Left ventricle myocardium inferior (tissue), 1 donor: ENCODE results near the gene CST3. TPM values are rescaled to one million over a fixed set of nuclear protein-coding genes. Genes with fewer than 3 reads are reported as not detected.

Experiments
- DNase-seq: peaks from one replicate; pipeline ENCODE4 v3.0.0-alpha.2; 2020
- H3K27ac ChIP-seq: fragments of 200-600 bp; replicated peaks from 2 replicates; pipeline ENCODE4 v1.8.0; 2021
- H3K27me3 ChIP-seq: fragments of 200-600 bp; 2 replicates; pipeline ENCODE4 v1.8.0; 2021; ENCODE audit warnings: low read depth
- H3K36me3 ChIP-seq: fragments of 200-600 bp; 2 replicates; pipeline ENCODE4 v1.8.0; 2021
- H3K4me1 ChIP-seq: fragments of 200-600 bp; 2 replicates; pipeline ENCODE4 v1.8.0; 2021
- H3K4me3 ChIP-seq: fragments of 200-600 bp; 2 replicates; pipeline ENCODE4 v1.8.0; 2021; ENCODE audit warnings: mild to moderate bottlenecking, moderate library complexity
- H3K9me3 ChIP-seq: fragments of 200-600 bp; replicated peaks from 2 replicates; pipeline ENCODE4 v1.8.0; 2021
- CTCF ChIP-seq: fragments of 200-600 bp; IDR thresholded peaks from 2 replicates; pipeline ENCODE4 v1.8.0; 2021; ENCODE audit warnings: antibody characterized with exemption, mild to moderate bottlenecking, borderline replicate concordance
- intact Hi-C: fragments of 100-400 bp; cut with micrococcal nuclease; formaldehyde crosslinking; loops from one replicate; pipeline ENCODE4 v1.11.0; 2022
- total RNA-seq: library from RNA; stranded (reverse); fragmentation: NEBNext Ultra II Directional; extraction: Animal tissue kit (Norgen Biotek cat#: 25700); gene quantifications from one replicate; pipeline ENCODE4 v1.2.1, GENCODE V29; 2021
- donor health status: DM: no; HTN: yes; CAD: no; lungs with severe emphysema.

Gene CST3
- total RNA-seq, 1 donor from 2014 or later: 576 TPM

DNA sequence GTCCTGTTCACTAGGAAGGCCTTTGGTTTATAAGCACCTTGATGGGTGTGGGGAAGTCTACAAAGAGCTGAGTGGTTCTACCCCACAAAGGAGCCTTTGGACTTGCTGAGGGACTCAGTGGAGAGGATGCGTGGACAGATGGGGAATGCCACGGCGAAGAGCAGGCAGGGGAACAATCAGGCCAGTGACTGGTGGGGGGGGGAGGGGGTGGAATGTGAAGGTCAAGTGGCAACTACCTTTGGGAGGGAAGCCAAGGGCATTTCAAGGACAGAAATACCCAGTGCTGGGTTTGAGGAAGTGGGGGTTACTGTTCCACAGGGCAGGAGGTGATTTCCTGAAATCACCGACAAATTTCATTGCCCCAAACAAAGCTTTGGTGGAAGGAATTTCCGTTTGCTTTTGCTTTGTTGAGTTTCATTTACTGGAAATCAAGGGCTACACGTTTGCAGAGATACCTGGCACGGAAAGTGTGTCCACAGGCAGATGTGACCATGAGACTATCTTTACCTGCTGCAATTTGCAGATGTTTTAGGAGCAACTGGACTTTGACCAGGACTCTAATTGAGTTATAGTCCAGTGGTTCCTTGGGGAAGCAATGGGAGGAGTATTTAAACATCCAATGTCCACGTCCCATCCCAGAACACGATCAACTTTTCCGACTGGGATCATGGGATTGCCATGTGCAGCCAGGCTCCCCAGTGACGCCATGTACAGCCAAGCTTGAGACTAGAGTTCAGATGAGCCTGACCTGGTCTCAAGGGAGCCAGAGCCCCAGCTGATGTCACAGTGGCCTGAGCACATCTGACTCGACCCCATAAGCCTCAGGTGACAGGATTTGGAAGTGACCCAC, 8.0 kb downstream of the CST3 start:
- peaks cover 31% of the 10 kb centered on the region for H3K36me3 ChIP-seq
- H3K4me1 ChIP-seq: peaks cover 44% of the 10 kb centered on the region
- no peaks in the 10 kb centered on the region for H3K9me3 ChIP-seq
- no peaks in the 10 kb centered on the region for H3K27me3 ChIP-seq
- TF ChIP-seq CTCF: no peak
- intact Hi-C loops: no loop called here
- DNase-seq: no peak
- no peak overlapping the region for H3K4me3 ChIP-seq
- H3K27ac ChIP-seq: peak overlapping the region; percentile 68

DNA sequence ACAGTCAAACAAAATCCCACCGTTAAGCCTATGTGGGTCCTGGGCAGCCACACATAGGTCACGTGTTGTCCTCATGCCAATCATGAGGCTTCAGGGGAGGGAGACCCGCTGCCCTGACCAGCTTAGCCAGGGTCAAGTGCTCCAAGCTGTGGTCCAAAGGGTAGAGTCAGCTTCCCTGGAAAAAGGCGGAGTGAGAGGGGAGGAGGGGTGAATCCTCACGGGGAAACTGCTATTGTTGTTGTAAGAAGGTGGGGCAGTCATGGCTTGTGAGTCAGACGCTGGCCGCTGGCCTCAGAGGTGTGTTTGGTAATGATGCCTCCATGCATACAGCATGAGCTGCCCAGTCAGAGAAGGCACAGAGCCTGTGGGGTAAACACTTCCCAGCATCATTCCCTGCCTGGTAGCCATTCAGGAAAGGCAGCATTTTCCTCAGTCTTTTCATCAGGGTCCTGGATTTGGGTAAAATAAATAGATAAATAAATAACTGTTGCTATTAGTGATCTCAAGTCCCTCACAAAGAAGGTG, 8.7 kb downstream of the CST3 start:
- DNase-seq: peak; percentile 47
- peak overlapping the region; percentile 68 for H3K27ac ChIP-seq
- H3K9me3 ChIP-seq: no peaks in the 10 kb centered on the region
- H3K4me1 ChIP-seq: peaks cover 38% of the 10 kb centered on the region
- intact Hi-C loops: no loop called here
- no peak overlapping the region for H3K4me3 ChIP-seq
- no peak for TF ChIP-seq CTCF
- peaks cover 24% of the 10 kb centered on the region for H3K36me3 ChIP-seq
- H3K27me3 ChIP-seq: no peaks in the 10 kb centered on the region

DNA sequence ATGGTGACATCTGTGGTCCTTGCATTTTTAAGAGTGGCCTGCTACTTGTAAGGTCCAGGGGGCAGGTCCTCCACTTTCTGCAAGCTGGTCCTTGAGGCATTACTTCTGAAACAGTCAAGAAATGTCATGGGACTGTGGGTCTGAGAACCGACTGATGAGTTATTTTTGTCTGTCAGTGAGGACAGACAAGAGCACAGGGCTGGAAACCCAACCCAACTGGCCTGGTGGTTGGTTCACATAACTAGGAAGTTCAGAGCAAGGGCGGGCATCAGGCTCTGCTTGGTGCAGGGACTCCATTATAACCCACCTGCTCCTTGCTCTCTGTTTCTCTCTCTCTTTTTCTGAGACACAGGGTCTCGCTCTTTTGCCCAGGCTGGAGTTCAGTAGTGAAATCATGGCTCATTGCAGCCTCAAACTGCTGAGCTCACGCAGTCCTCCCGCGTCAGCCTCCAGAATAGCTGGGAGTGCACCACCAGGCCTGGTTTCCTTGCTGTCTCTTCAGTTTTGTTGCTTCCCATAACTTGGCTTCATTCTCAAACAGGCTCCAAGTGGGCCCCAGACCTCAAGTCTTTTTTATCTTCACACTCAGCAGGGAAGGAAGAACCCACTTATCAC, 9.2 kb downstream of the CST3 start:
- intact Hi-C loops: no loop called here
- H3K27ac ChIP-seq: peak overlapping the region; percentile 68
- peaks cover 18% of the 10 kb centered on the region for H3K36me3 ChIP-seq
- DNase-seq: no peak
- no peaks in the 10 kb centered on the region for H3K9me3 ChIP-seq
- no peak for TF ChIP-seq CTCF
- no peaks in the 10 kb centered on the region for H3K27me3 ChIP-seq
- no peak overlapping the region for H3K4me3 ChIP-seq
- peaks cover 37% of the 10 kb centered on the region for H3K4me1 ChIP-seq

DNA sequence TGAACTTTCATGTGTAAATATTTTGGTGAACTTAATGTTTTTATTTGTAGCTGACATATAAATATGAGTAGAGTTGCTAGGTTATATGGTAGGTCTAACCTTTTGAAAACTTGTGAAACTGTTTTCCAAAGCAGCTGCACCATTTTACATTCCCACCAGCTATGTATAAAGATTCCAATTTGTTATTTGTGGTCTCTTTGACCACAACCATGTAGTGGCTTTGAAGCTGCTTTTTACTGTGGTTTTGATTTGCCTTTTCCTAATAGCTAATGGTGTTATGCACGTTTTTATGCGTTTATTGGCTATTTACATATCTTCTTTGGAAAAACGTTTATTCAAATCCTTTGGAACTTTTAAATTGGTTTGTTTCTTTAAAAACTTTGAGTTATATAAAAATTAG, 10.3 kb downstream of the CST3 start:
- Histone ChIP-seq H3K9me3 (no peaks in the 10 kb centered on the region), H3K4me3 (no peak overlapping the region), H3K27me3 (no peaks in the 10 kb centered on the region), H3K27ac (no peak overlapping the region), H3K4me1 (peaks cover 36% of the 10 kb centered on the region), H3K36me3 (peaks cover 8% of the 10 kb centered on the region)
- intact Hi-C loops: no loop called here
- TF ChIP-seq CTCF: no peak
- no peak for DNase-seq

DNA sequence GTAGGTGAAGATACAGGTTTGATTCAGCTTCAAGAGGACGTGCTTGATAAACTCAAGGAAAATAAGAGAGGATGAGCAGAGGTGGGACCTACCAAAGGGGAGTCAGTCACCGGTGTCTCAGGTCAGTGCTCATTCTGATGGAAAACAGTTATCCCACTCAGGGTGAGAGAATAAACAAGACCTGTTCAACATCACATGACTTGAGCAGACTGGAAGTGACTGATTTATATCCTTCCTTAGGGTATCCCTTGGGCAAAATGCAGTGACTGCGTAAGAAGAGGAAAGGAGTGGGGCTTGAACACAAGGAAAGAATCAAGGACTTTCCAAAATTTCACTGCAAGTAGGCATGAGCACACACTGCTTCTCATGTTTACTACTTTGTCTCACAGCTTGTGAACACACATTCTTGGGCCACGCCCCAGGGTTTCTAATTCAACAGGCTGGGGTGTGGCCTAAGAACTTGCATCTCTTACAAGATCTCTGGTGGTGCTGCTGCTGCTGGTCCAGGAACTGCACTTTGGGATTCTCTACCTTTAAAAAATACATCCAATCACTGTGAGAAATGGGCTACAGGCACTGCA, 11.6 kb downstream of the CST3 start:
- intact Hi-C loops: no loop called here
- Histone ChIP-seq H3K27ac (no peak overlapping the region), H3K36me3 (no peaks in the 10 kb centered on the region), H3K4me1 (peaks cover 45% of the 10 kb centered on the region), H3K4me3 (no peak overlapping the region), H3K27me3 (no peaks in the 10 kb centered on the region), H3K9me3 (no peaks in the 10 kb centered on the region)
- no peak for DNase-seq
- no peak for TF ChIP-seq CTCF
